Caki2 (cell line): ENCODE results near the gene FUNDC2. TPM values are rescaled to one million over a fixed set of nuclear protein-coding genes. Genes with fewer than 3 reads are reported as not detected.

Source experiments
- total RNA-seq: library from RNA; depleted of rRNA; stranded (reverse); fragments of >200 nt; shearing (Covaris generic); gene quantifications from 2 replicates; pipeline ENCODE4 v1.2.3, GENCODE V29; 2014; ENCODE audit warnings: low replicate concordance; rRNA removed

FUNDC2 gene
- total RNA-seq, 1 experiment from 2014 or later, result 57.0 TPM

Other genes with a start within 250 kb of the FUNDC2 start
- gene MPP1, start 221.4 kb upstream of the FUNDC2 start, total RNA-seq, result 36.1 and 38.7 TPM in 2 replicates
- not detected in 2 replicates for gene SMIM9, start 192.2 kb upstream of the FUNDC2 start, total RNA-seq
- 5.0 TPM in 1 of 2 replicates, not detected in the other for gene F8A1, start 140.5 kb upstream of the FUNDC2 start, total RNA-seq
- 5.2 and 7.1 TPM in 2 replicates for gene F8, start 4.1 kb upstream of the FUNDC2 start, total RNA-seq
- 38.4 and 43.2 TPM in 2 replicates for gene CMC4, start 44.3 kb downstream of the FUNDC2 start, total RNA-seq
- 4.7 and 19.2 TPM in 2 replicates for gene MTCP1, start 44.3 kb downstream of the FUNDC2 start, total RNA-seq
- 3.5 and 9.1 TPM in 2 replicates for gene BRCC3, start 44.7 kb downstream of the FUNDC2 start, total RNA-seq
- 80.6 and 88.0 TPM in 2 replicates for gene VBP1, start 189.6 kb downstream of the FUNDC2 start, total RNA-seq
- 0.68 TPM in 1 of 2 replicates, not detected in the other for gene RAB39B, start 237.6 kb downstream of the FUNDC2 start, total RNA-seq